ENCODE measurements around the gene HERC4.
"Not testable (repeated sequence)": the region's sequence is repeated elsewhere in the genome, so short reads cannot be mapped to it uniquely, and the experiment has no call there.

The HERC4 gene

GRCh38 chr10:67883710-67884312, 191.3 kb downstream of the HERC4 start:
- no peak for DNase-seq (ENCODE audit: low read depth in 2 of 2)

DNA sequence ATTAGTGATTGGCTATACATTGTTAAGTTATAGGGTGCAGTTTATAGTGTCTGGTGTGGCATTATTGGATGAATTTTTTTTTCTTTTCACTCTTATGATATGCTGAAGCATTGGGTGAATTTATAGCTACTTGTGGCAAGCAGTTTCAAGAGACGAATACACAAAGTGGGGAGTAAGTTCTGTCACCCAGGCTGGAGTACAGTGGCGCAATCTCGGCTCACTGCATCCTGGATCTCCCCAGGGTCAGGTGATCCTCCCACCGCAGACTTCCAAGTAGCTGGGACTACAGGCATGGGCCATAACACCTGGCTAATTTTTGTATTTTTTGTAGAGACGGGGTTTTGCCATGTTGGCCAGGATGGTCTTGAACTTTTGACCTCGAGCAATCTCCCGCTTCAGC, 196.9 kb downstream of the HERC4 start:
- DNase-seq (ENCODE audit: low read depth in 2 of 2): no peak

DNA sequence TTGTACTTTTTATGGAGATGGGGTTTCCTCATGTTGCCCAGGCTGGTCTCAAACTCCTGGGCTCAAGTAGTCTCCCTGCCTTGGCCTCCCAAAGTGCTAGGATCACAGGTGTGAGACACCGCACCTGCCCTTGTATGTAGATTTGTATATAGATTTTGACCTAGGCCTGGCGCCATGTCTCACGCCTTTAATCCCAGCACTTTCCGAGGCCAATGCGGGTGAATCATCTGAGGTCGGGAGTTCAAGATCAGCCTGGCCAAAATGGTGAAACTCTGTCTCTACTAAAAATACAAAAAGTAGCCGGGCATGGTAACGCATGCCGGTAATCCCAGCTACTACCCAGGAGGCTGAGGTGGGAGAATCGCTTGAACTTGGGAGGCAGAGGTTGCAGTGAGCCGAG, 197.7 kb downstream of the HERC4 start:
- not testable (repeated sequence) for DNase-seq (ENCODE audit: low read depth in 2 of 2)

- no peak for DNase-seq (ENCODE audit: low read depth in 2 of 2)
These were observed 199.5 kb downstream of the HERC4 start for GRCh38 chr10:67875340-67876238.

All from stimulated activated CD8-positive, alpha-beta memory T cell treated with anti-CD3 and anti-CD28 coated beads, Interleukin-7, amount 100 ng/mL, for 1 hour (primary cell).